Liver (tissue), 9 donors: Measurements from ENCODE around the gene KRTAP5-4. TPM values are rescaled to one million over a fixed set of nuclear protein-coding genes. Genes with fewer than 3 reads are reported as not detected.

ENCODE experiments used
- DNase-seq: peaks from one replicate; pipeline ENCODE4 v3.0.0-alpha.2; 2017; ENCODE audit warnings: low spot score
- H3K27ac ChIP-seq, 2 donors: one replicate each; pipeline ENCODE4 v1.7.0; 2013; ENCODE audit warnings: inconsistent platforms in 2 of 2, low read length in 2 of 2, control low read depth in 1 of 2, low read depth in 1 of 2, mild to moderate bottlenecking in 1 of 2
- H3K27me3 ChIP-seq, 4 donors: one replicate each; pipeline versions ENCODE4 v1.6.1 to v1.7.0; 2013; ENCODE audit warnings: low read length in 3 of 4, inconsistent platforms in 1 of 4, mild to moderate bottlenecking in 1 of 4, moderate library complexity in 1 of 4; ENCODE audit not compliant: control insufficient read depth in 4 of 4, insufficient read depth in 4 of 4
- H3K36me3 ChIP-seq, 4 donors: one replicate each; pipeline versions ENCODE4 v1.6.1 to v1.7.0; 2013; ENCODE audit warnings: low read length in 3 of 4, mild to moderate bottlenecking in 3 of 4, low read depth in 1 of 4, moderate library complexity in 1 of 4; ENCODE audit not compliant: control insufficient read depth in 4 of 4, insufficient read depth in 3 of 4
- H3K4me1 ChIP-seq, 4 donors: one replicate each; pipeline versions ENCODE4 v1.6.1 to v1.7.0; 2013; ENCODE audit warnings: low read length in 3 of 4, mild to moderate bottlenecking in 3 of 4, moderate library complexity in 1 of 4; ENCODE audit not compliant: control insufficient read depth in 4 of 4, insufficient read depth in 4 of 4
- H3K4me3 ChIP-seq, 3 donors: one replicate each; pipeline versions ENCODE4 v1.6.1 to v1.7.0; 2013; ENCODE audit warnings: low read length in 3 of 3, control low read depth in 1 of 3, low read depth in 1 of 3, mild to moderate bottlenecking in 1 of 3
- H3K9ac ChIP-seq, 2 donors: one replicate each; pipeline ENCODE4 v1.7.0; 2013; ENCODE audit warnings: low read length in 2 of 2, mild to moderate bottlenecking in 2 of 2, moderate library complexity in 2 of 2, control low read depth in 1 of 2, low read depth in 1 of 2
- H3K9me3 ChIP-seq, 4 donors: one replicate each; pipeline versions ENCODE4 v1.6.1 to v1.7.0; 2013; ENCODE audit warnings: low read length in 3 of 4; ENCODE audit not compliant: control insufficient read depth in 4 of 4
- ATF3 ChIP-seq: IDR thresholded peaks from 2 replicates; pipeline ENCODE4 v1.6.1; 2016; ENCODE audit warnings: antibody characterized with exemption
- EGR1 ChIP-seq, 2 donors: IDR thresholded peaks; 2 replicates each; pipeline ENCODE4 v1.6.1; 2016 to 2018; ENCODE audit warnings: antibody characterized with exemption in 2 of 2, low read depth in 2 of 2
- FOXA1 ChIP-seq: IDR thresholded peaks from 2 replicates; pipeline ENCODE4 v1.6.1; 2016; ENCODE audit warnings: antibody characterized with exemption
- FOXA2 ChIP-seq: IDR thresholded peaks from 2 replicates; pipeline ENCODE4 v1.6.1; 2016; ENCODE audit warnings: antibody characterized with exemption
- GABPA ChIP-seq, 2 donors: IDR thresholded peaks in 1 of 2; conservative IDR thresholded peaks in 1 of 2; 2 replicates each; pipeline ENCODE4 v1.6.1; 2016; ENCODE audit warnings: antibody characterized with exemption in 2 of 2, mild to moderate bottlenecking in 1 of 2, moderate library complexity in 1 of 2
- HNF4A ChIP-seq, 2 donors: conservative IDR thresholded peaks; 2 replicates each; pipeline ENCODE4 v1.6.1; 2016; ENCODE audit warnings: antibody characterized with exemption in 2 of 2, mild to moderate bottlenecking in 2 of 2
- HNF4G ChIP-seq: IDR thresholded peaks from 2 replicates; pipeline ENCODE4 v1.6.1; 2016; ENCODE audit warnings: antibody characterized with exemption
- JUND ChIP-seq, 2 donors: IDR thresholded peaks; 2 replicates each; pipeline ENCODE4 v1.6.1; 2016; ENCODE audit warnings: antibody characterized with exemption in 2 of 2
- NR2F2 ChIP-seq: IDR thresholded peaks from 2 replicates; pipeline ENCODE4 v1.6.1; 2016; ENCODE audit warnings: antibody characterized with exemption
- RAD21 ChIP-seq, 2 donors: IDR thresholded peaks; 2 replicates each; pipeline ENCODE4 v1.6.1; 2016; ENCODE audit warnings: antibody characterized with exemption in 2 of 2, mild to moderate bottlenecking in 2 of 2
- RXRA ChIP-seq, 2 donors: IDR thresholded peaks; 2 replicates each; pipeline ENCODE4 v1.6.1; 2017 to 2018; ENCODE audit warnings: antibody characterized with exemption in 2 of 2, mild to moderate bottlenecking in 1 of 2
- SP1 ChIP-seq: IDR thresholded peaks from 2 replicates; pipeline ENCODE4 v1.6.1; 2018; ENCODE audit warnings: antibody characterized with exemption, mild to moderate bottlenecking
- TAF1 ChIP-seq: conservative IDR thresholded peaks from 2 replicates; pipeline ENCODE4 v1.6.1; 2016; ENCODE audit warnings: antibody characterized with exemption, mild to moderate bottlenecking
- ZBTB33 ChIP-seq: IDR thresholded peaks from 2 replicates; pipeline ENCODE4 v1.6.1; 2016; ENCODE audit warnings: antibody characterized with exemption
- WGBS: extraction: QIAGEN DNeasy Blood & Tissue Kit; methylation state at CpG from one replicate; pipeline ENCODE4 v1.1.7; 2013; 5-methylcytosine and 5-hydroxymethylcytosine counted together
- polyA plus RNA-seq, 2 donors: library from polyadenylated mRNA; stranded (reverse) in 1 of 2; unstranded in 1 of 2; fragments of 200-250 nt in 1 of 2; fragments of >200 nt in 1 of 2; fragmentation: Nextera tagmentation in 1 of 2; extraction: Ambion mirVana in 1 of 2; gene quantifications; one replicate each; pipeline versions ENCODE4 v1.2.1 to v1.2.3, GENCODE V29; 2013 to 2015
- total RNA-seq, 2 donors: library from RNA; depleted of rRNA; stranded (reverse); fragments of >200 nt; gene quantifications; one replicate each; pipeline ENCODE4 v1.2.3, GENCODE V29; 2014
- TF ChIP-seq, protein P1 (sequence below): fragments of 150-350 bp; IDR thresholded peaks from 2 replicates; pipeline ENCODE4 v1.5.1; 2017; ENCODE audit warnings: improper control_type of control experiment, low read depth, low read length; ENCODE audit not compliant: missing input control
- TF ChIP-seq, protein P2 (sequence below): IDR thresholded peaks from 2 replicates; pipeline ENCODE4 v1.6.1; 2016; ENCODE audit warnings: antibody characterized with exemption, mild to moderate bottlenecking
- donor health status: healthy.
- donor health status: healthy.
- donor health status: healthy.
- donor health status: healthy.
- donor health status: healthy.

KRTAP5-4 gene
- total and polyA plus RNA-seq, 4 donors: not detected

DNA sequence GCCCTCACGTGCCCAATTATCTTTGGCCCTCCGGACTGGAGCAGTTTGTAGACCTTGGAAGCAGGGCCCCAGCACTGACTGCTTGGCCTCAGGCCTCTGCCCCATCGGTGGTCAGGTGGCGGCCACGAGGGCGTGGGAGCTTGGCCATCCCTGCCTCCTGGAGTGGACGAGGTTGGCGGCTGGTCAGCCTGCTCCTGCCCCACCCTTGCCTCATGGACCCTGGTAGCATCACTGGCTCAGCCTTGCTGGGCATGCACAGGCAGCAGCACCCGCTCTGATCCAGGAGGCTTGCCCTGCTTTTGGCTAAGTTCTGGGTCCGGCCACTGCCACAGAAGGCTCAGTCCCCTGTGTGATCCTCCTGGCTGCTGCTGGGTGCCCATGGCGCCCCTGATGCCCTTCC is 17.8 kb downstream of the KRTAP5-4 start:
- peaks cover 0 to 4% (median 0%) of the 10 kb centered on the region in 4 donors for H3K27me3 ChIP-seq
- no peak for DNase-seq
- H3K4me1 ChIP-seq: no peaks in the 10 kb centered on the region
- no peaks in the 10 kb centered on the region for H3K9me3 ChIP-seq
- H3K36me3 ChIP-seq: no peaks in the 10 kb centered on the region
- H3K4me3 ChIP-seq: no peak overlapping the region
- TF ChIP-seq JUND (IDR thresholded peaks at IDR 0.05) (no peak), RXRA (IDR thresholded peaks at IDR 0.05) (no peak), SP1 (no peak), FOXA2 (no peak), TAF1 (no peak), RAD21 (IDR thresholded peaks at IDR 0.05) (no peak), NR2F2 (no peak), ATF3 (no peak), GABPA (IDR thresholded peaks at IDR 0.05 in 1 of 2, conservative IDR thresholded peaks at IDR 0.05 in 1 of 2) (no peak), EGR1 (IDR thresholded peaks at IDR 0.05; ENCODE audit: low read depth in 2 of 2) (no peak), HNF4A (conservative IDR thresholded peaks at IDR 0.05) (no peak), FOXA1 (no peak), ZBTB33 (no peak)
- TF ChIP-seq, protein P1, sequence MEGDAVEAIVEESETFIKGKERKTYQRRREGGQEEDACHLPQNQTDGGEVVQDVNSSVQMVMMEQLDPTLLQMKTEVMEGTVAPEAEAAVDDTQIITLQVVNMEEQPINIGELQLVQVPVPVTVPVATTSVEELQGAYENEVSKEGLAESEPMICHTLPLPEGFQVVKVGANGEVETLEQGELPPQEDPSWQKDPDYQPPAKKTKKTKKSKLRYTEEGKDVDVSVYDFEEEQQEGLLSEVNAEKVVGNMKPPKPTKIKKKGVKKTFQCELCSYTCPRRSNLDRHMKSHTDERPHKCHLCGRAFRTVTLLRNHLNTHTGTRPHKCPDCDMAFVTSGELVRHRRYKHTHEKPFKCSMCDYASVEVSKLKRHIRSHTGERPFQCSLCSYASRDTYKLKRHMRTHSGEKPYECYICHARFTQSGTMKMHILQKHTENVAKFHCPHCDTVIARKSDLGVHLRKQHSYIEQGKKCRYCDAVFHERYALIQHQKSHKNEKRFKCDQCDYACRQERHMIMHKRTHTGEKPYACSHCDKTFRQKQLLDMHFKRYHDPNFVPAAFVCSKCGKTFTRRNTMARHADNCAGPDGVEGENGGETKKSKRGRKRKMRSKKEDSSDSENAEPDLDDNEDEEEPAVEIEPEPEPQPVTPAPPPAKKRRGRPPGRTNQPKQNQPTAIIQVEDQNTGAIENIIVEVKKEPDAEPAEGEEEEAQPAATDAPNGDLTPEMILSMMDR: no peak
- TF ChIP-seq, protein P2, sequence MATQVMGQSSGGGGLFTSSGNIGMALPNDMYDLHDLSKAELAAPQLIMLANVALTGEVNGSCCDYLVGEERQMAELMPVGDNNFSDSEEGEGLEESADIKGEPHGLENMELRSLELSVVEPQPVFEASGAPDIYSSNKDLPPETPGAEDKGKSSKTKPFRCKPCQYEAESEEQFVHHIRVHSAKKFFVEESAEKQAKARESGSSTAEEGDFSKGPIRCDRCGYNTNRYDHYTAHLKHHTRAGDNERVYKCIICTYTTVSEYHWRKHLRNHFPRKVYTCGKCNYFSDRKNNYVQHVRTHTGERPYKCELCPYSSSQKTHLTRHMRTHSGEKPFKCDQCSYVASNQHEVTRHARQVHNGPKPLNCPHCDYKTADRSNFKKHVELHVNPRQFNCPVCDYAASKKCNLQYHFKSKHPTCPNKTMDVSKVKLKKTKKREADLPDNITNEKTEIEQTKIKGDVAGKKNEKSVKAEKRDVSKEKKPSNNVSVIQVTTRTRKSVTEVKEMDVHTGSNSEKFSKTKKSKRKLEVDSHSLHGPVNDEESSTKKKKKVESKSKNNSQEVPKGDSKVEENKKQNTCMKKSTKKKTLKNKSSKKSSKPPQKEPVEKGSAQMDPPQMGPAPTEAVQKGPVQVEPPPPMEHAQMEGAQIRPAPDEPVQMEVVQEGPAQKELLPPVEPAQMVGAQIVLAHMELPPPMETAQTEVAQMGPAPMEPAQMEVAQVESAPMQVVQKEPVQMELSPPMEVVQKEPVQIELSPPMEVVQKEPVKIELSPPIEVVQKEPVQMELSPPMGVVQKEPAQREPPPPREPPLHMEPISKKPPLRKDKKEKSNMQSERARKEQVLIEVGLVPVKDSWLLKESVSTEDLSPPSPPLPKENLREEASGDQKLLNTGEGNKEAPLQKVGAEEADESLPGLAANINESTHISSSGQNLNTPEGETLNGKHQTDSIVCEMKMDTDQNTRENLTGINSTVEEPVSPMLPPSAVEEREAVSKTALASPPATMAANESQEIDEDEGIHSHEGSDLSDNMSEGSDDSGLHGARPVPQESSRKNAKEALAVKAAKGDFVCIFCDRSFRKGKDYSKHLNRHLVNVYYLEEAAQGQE: no peak
- H3K9ac ChIP-seq: no peak overlapping the region
- WGBS: 93% methylated on average over 11 of the region's 11 CpGs
- no peak overlapping the region for H3K27ac ChIP-seq

DNA sequence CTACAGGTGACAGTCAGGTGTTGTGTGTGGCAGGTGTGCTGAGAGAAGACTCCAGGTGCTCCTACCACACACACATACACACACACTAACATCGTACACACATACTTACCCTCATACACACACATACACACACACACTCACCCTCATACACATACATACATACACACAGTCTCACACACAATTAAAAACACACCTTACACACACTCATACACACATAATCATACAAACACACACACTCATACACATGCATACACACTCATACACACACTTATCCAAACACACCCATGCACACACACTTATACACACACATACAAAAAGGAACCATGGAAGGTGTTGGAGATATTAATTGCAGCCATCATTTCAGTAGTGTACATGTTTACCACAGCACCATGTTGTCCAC is 18.3 kb downstream of the KRTAP5-4 start:
- TF ChIP-seq ZBTB33 (no peak), EGR1 (IDR thresholded peaks at IDR 0.05; ENCODE audit: low read depth in 2 of 2) (no peak), HNF4A (conservative IDR thresholded peaks at IDR 0.05) (no peak), HNF4G (no peak), TAF1 (no peak), ATF3 (no peak), JUND (IDR thresholded peaks at IDR 0.05) (no peak), FOXA1 (no peak), SP1 (no peak), GABPA (IDR thresholded peaks at IDR 0.05 in 1 of 2, conservative IDR thresholded peaks at IDR 0.05 in 1 of 2) (no peak), FOXA2 (no peak), NR2F2 (no peak)
- TF ChIP-seq, protein P1: no peak
- H3K36me3 ChIP-seq: no peaks in the 10 kb centered on the region
- WGBS: 71% methylated on average over 1 of the region's 1 CpG
- peaks cover 0 to 4% (median 0%) of the 10 kb centered on the region in 4 donors for H3K27me3 ChIP-seq
- H3K27ac ChIP-seq: no peak overlapping the region
- DNase-seq: no peak
- H3K9ac ChIP-seq: no peak overlapping the region
- H3K4me3 ChIP-seq: no peak overlapping the region
- H3K9me3 ChIP-seq: no peaks in the 10 kb centered on the region
- peaks cover 0 to 3% (median 0%) of the 10 kb centered on the region in 4 donors for H3K4me1 ChIP-seq
